Fibroblast of mammary gland (primary cell): ENCODE results near the gene TMEM272.

Experiments used
- DNase-seq: peaks from one replicate; pipeline ENCODE4 v3.0.0-alpha.2; 2010; ENCODE audit warnings: low read depth
- H3K4me3 ChIP-seq: 2 replicates; pipeline ENCODE4 v1.5.1; 2011; ENCODE audit warnings: low read depth, mild to moderate bottlenecking, low read length, moderate library complexity; ENCODE audit not compliant: control insufficient read depth
- CTCF ChIP-seq: conservative IDR thresholded peaks from 2 replicates; pipeline ENCODE4 v1.5.1; 2011; ENCODE audit warnings: low read depth, low read length, inconsistent platforms; ENCODE audit not compliant: control insufficient read depth, insufficient read depth

Gene TMEM272

GRCh38 chr13:51811920-51812451, 33.0 kb downstream of the TMEM272 start:
- no peak for DNase-seq
- no peak overlapping the region for H3K4me3 ChIP-seq
- TF ChIP-seq CTCF = no peak

- H3K4me3 ChIP-seq = no peak overlapping the region
- no peak for DNase-seq
- no peak for TF ChIP-seq CTCF
Measured at GRCh38 chr13:51811046-51811445, 33.9 kb downstream of the TMEM272 start.

- TF ChIP-seq CTCF = no peak
- no peak for DNase-seq
- no peak overlapping the region for H3K4me3 ChIP-seq
Measured at GRCh38 chr13:51808811-51809210, 36.2 kb downstream of the TMEM272 start.

- H3K4me3 ChIP-seq = no peak overlapping the region
- no peak for TF ChIP-seq CTCF
- DNase-seq = no peak
Measured at GRCh38 chr13:51807041-51807440, 37.9 kb downstream of the TMEM272 start.

- no peak overlapping the region for H3K4me3 ChIP-seq
- DNase-seq = peak; percentile 44
- no peak for TF ChIP-seq CTCF
Measured at GRCh38 chr13:51806566-51806965, 38.4 kb downstream of the TMEM272 start.

GRCh38 chr13:51805925-51806324, 39.1 kb downstream of the TMEM272 start:
- no peak overlapping the region for H3K4me3 ChIP-seq
- no peak for DNase-seq
- TF ChIP-seq CTCF = no peak

- no peak for TF ChIP-seq CTCF
- no peak for DNase-seq
- H3K4me3 ChIP-seq = no peak overlapping the region
Measured at GRCh38 chr13:51805313-51805712, 39.7 kb downstream of the TMEM272 start.
